ENCODE data around the gene MYL7.

DNA sequence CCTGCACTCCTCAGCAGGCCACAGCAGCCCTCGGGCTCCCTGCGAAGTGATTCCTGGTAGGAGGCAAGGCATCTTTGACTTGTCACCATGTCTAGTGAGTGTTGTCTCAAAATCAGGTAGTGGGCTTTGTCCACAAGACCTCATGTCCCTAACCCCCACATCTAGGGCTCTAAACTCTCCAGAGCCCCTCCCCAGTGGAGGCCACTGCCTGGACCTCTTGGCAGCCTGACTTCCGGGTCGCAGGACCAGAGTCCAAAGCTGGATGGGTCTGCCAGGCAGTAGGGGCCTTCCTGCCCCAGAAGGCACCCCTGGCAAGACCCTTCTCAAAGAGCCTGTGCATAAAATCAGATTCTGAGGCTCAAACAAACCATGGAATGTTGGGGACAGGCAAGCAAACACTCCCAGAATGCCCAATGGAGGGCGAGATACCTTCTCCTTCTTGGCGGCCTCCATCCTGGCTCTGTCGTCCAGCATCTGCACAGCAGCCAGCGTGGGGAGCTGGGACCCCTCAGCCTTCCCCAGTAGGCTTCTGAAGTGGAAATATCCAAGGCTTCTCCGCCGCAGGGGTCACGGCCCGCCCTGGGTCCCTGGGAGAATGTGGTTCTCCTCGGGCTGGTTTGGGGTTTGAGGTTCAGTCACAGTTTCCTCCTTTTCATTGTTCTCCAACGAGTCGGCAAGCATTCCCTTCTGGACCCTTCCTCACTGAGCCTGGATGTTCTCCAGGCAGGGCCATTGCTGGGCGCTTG is 47.5 kb upstream of the MYL7 start:
- TF ChIP-seq, protein P1, sequence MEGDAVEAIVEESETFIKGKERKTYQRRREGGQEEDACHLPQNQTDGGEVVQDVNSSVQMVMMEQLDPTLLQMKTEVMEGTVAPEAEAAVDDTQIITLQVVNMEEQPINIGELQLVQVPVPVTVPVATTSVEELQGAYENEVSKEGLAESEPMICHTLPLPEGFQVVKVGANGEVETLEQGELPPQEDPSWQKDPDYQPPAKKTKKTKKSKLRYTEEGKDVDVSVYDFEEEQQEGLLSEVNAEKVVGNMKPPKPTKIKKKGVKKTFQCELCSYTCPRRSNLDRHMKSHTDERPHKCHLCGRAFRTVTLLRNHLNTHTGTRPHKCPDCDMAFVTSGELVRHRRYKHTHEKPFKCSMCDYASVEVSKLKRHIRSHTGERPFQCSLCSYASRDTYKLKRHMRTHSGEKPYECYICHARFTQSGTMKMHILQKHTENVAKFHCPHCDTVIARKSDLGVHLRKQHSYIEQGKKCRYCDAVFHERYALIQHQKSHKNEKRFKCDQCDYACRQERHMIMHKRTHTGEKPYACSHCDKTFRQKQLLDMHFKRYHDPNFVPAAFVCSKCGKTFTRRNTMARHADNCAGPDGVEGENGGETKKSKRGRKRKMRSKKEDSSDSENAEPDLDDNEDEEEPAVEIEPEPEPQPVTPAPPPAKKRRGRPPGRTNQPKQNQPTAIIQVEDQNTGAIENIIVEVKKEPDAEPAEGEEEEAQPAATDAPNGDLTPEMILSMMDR (IDR thresholded peaks at IDR 0.05; ENCODE audit: insufficient read depth, low read length, poor library complexity, severe bottlenecking) = no peak
- no peak for TF ChIP-seq EZH2phosphoT487 (conservative IDR thresholded peaks at IDR 0.05; ENCODE audit: low read length)
